Stimulated activated CD8-positive, alpha-beta memory T cell treated with anti-CD3 and anti-CD28 coated beads, Interleukin-4, amount 100 ng/mL, for 1 hour (primary cell): ENCODE measurements around the gene ZNF627.
"Not testable (repeated sequence)": the region's sequence is repeated elsewhere in the genome, so short reads cannot be mapped to it uniquely, and the experiment has no call there.

Source experiments
- DNase-seq, 2 donors: peaks; one replicate each; pipeline ENCODE4 v3.0.0-alpha.2; 2020; ENCODE audit warnings: low read depth in 2 of 2, low spot score in 1 of 2

Gene ZNF627

DNA sequence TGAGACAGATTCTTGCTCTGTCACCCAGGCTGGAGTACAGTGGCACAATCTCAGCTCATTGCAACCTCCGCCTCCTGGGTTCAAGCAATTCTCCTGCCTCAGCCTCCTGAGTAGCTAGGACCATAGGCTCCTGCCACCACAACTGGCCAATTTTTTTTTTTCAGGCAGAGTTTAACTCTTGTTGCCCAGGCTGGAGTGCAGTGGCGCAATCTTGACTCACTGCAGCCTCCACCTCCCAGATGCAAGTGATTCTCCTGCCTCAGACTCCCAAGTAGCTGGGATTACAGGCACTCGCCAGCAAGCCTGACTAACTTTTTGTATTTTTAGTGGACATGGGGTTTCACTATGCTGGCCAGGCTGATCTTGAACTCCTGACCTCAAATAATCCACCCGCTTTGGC, 23.5 kb upstream of the ZNF627 start:
- not testable (repeated sequence) for DNase-seq

DNA sequence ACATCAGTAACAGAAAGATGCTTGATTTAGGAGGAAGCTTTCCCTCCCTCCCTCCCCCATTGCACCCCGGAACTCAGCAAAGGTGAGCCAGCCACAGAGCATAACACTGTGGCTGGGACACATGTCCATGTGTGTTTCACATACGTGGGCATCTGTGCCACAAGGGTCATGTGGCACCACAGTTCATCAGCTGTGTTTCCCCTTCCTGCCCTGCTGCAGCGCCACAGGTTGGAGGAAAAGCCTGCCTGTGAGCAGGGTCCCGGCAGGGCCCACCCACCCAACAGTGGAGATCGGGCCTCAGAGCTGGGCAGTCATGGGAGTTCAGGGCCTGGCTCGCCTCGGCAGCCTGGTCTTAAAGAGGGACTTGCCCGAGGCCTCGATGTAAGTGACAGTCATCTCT, 22.6 kb upstream of the ZNF627 start:
- no peak for DNase-seq

DNA sequence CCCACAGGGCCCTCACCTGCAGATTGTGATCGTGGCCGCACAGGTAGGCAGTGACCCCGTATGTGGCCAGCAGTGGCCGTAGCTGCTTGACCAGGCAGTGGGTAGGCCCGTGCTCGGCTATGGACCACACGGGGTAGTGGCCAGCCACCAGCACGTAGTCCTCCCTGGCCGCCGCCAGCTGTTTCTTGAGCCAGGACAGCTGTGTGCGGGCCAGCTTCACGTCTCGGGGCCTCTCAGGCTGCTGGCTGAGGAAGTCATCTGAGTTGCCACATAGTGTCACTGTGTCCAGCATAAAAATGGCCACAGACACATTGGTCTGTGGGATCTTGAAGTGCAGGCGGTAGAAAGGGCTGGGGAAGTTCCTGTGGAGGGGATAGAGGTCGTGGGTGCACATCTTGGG, 21.1 kb upstream of the ZNF627 start:
- no peak for DNase-seq

DNA sequence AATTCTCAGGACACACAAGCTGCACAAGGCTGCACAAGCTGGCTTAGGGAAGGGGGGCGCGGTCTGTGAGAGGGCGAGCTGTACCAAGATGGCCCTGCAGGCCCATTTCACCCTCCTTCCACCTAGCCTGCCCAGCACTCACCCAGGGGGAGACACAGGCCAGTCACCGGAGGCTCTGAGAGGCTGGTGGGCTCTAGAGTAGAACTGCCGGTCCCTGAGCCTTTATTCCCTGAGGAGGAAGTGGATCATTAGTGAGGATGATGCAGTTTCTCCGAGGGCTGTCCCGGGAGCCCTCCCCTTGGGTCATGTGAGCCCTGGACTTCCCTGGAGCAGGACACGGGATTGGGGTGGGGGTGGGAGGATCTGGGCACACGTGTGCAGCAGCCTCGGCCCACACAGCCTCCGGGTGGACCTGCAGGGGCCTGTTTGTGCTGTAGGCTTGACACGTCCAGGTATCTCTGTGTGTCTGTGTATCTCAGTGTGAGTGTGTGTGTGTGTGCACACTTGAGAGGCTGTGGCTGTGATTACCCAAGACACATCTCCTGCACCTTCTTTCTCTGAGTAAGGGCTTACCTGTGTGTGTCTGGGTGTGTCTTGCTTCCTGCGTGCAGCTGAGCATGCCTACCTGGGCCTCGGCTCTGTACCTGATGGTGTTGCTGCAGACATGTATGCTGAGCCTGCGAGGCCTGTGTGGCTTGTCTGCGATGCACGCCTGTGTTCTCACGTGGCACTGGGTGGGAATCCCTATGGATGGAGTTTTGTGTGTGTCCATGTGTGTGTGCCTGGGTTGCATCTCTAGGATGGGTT, 19.6 kb upstream of the ZNF627 start, which contains the start of gene ACP5:
TSS of gene ACP5 (minus strand) at position 195 of the 807 bp plus-strand sequence. CDS start 328 bp downstream, outside the sequence.
- no peak for DNase-seq

DNA sequence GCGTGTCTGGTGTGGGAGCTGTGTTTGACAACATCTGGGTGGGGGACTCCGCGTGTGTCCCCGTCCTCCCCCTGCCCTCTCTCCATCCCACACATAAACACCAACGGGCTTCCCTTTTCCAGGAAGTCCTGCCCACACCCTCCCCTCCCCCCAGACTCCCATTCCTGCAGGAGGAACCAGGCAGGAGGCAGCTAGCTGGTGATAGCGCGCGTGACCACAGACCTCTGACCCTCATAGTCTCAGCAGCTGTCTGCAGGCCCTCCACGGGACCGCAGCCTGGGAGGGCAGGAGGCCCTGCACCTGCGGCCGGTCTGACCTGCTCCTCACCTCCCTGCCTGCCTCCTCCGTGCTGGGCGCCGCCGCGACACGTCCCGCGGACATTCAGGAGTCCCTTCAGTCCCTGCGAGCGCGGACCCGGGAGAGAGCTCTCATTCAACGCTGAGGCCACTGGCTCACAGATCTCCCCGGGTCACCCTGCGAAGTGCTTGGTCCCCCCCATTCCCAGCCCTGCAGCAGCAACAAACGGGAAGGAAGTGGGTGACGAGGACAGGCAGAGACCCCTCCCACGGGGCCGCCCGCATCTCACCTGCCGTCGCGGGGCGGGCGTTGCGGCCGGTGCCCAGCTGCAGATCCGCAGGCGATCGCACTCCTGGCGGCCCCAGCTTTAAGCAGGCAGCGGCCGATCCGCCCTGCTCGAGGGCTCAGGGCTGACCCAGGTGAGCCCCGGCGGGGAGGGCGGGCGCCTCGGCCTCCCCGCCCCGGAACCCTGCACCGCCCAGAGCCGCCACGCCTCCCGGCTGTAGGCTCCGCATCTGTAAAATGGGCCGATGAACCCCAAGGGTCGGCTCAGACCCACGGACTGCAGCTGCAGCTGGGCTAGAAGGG, 18.8 kb upstream of the ZNF627 start:
- no peak for DNase-seq

DNA sequence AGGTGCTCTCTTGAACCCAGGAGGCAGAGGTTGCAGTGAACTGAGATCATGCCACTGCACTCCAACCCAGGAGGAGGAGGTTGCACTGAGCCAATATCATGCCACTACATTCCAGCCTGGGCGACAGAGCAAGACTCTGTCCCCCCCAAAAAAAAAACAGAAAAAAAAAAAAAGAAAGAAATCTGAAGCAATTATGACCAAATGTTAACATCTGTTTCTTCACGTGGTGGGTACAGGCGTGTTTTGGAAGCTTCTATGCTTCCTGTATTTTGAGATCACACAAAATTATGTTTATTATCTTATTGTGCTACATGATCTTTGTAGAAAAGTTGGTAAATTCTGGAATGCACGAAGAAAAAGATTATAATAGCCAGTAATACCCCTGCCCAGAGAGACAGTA, 17.2 kb upstream of the ZNF627 start:
- DNase-seq: no peak

DNA sequence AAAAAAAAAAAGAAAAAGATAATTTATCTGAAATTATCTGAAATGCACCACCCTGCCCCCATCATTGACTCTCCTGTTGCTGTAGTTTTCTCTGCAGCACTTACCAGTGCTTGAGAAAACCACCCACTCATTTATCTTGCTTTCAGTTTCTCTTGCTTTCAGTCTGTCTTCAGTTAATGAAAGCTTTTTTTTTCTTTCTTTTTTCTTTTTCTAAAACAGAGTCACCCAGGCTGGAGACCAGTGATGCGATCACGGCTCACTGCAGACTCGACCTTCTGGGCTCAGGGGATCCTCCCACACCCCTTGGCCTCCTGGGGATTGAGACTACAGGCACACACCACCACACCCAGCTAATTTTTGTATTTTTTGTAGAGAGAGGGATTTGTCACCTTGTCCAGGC, 15.5 kb upstream of the ZNF627 start:
- DNase-seq: no peak

DNA sequence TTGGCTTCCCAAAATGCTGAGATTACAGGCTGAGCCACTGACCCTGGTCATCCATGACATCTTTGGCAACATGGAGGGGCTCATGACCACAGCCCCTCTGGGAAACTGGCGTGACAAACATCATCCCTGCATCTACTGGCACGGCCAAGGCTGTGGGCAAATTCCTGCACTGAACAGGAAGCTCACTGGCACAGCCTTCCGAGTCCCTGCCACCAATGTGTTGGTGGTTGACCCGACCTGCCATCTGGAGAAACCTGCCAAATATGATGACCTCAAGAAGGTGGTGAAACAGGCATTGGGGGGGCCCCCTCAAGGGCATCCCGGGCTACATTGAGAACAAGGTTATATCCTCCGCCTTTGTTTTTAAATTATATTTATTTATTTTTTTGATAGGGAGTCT, 11.0 kb upstream of the ZNF627 start:
- no peak for DNase-seq

DNA sequence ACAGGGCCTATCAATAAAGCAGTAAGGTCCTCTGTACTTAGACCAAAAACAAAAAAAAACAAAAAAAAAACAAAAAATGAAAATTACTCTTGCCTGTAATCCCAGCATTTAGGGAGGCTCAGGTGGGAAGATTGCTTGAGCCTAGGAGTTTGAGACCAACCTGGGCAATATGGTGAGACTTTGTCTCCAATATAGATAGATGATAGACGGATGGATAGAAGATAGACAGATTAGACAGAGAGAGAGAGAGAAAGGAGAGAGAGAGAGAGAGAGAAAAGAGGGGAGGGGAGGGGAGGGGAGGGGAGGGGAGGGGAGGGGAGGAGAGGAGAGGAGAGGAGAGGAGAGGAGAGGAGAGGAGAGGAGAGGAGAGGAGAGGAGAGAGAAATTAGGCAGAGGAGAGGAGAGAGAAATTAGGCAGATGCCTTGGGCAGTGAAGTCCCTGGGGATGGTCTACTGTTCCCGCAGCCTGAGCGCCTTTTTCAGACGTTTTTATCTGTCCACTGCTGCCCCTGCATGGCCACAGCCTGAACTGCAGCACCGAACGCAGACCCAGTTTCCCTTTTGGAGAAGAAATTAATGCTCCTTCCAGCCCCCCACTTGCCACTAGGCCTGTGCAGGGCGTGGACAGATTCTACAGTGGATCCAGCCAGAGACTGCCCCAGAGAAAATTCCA, 9.8 kb upstream of the ZNF627 start:
- peak; percentile 46 to 59 for DNase-seq

DNA sequence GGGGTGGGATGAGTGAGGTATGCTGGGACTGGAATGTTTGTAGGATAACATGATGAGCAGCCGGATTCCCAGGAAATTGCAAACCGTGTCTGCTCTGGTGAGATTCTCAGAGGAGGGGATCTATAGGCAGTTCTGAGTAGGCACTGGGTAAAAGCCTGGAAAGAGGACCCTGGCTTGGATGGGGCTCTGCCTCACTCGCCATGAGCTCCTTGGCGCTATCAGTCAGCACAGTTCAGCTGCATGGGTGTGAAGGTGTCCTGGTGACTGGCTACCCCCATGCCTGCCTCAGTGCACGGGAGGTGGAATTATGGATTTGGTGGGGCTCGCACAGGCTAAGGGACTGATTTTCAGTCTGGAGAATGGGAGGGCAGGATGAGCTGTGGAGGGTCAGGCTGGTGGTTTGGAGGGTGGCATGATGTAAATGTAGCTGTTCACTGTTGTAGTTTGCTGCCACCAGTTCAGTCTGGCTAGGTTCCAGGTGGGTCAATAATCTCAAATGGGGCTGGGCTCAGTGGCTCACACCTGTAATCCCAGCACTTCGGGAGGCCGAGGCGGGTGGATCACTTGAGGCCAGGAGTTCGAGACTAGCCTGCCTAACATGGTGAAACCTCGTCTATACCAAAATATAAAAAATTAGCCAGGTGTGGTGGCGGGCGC, 9.2 kb upstream of the ZNF627 start:
- no peak for DNase-seq

DNA sequence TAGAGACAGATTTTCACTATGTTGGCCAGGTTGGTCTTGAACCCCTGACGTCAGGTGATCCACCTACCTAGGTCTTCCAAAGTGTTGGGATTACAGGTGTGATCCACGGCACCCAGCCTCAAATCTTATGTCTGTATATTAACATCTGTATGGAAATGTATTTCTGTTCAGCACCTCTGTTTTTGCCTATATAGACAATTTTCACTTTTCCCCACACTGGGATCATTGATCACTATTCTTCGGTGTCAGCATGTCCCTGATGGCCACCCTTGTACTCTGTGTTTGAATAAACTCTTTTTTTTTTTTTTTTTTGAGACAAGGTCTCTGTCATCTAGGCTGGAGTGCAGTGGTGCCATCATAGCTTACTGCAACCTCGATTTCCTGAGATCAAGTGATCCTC, 3.2 kb upstream of the ZNF627 start:
- DNase-seq: no peak

DNA sequence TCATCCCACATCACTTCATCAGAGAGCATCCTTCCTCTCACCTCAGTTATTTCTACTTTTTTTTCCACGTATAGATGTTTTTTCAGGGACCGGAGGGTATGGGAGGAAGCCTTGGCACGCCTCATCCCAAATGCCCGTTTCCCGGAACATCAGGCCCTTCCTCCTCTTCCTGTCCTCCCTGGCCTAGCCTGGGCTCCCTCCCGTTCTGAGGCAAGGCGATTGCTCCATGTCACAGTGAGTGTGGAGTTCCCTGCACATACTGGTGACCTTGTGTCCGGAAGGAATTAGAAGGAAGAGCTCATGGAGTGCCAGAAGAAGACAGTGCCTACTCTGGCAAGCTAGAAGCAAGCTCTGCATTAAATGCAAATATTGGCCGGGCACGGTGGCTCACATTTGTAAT, 1.1 kb upstream of the ZNF627 start:
- DNase-seq: no peak

DNA sequence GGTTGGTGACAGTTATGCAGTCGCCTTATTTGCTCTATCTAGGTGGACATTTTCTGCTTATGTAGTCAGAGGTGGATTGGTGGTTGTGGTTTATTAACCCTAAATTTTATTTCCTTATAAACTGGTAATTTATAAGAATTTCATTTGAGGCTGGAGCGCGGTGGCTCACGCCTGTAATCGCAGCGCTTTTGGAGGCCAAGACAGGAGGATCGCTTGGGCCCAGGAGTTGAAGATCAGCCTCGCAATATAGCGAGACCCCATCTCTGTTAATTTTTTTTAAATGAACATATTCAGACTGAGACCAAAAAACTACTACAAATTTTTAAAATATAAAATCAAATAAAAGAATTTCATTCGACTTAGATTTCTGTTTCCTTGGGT, 810 bp downstream of the ZNF627 start:
- no peak for DNase-seq

DNA sequence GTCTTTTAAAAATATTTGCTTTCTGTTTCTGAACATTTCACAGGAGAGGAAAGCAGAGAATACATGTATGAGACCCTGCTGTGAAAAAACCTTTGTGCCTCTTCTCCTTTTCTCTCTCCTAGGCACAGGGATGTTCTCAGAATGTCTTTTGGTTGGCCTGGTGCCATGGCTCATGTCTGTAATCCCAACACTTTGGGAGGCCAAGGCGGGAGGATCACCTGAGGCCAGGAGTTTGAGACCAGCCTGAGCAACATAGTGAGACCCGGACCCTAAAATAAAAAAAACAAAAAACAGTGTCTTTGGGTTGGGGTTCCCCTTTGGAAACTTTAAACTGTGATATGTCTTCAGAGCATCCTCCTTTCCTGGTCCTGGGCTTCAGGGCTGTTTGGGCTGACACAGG, 1.5 kb downstream of the ZNF627 start:
- no peak for DNase-seq

DNA sequence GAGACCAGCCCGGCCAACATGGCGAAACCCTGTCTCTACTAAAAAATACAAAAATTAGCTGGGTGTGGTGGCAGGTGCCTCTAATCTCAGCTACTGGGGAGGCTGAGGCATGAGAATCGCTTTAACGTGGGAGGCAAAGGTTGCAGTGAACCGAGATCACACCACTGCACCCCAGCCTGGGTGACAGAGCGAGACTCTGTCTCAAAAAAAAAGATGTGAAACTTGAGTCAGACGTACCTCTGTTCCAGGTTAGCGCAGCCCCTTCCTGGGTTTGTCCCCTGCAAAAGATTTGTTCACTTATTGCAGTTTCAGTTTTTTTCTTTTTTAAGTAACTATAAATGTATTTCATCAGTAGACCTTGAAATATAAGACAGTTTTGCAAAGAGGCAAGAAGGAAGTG, 2.4 kb downstream of the ZNF627 start:
- DNase-seq: not testable (repeated sequence)

DNA sequence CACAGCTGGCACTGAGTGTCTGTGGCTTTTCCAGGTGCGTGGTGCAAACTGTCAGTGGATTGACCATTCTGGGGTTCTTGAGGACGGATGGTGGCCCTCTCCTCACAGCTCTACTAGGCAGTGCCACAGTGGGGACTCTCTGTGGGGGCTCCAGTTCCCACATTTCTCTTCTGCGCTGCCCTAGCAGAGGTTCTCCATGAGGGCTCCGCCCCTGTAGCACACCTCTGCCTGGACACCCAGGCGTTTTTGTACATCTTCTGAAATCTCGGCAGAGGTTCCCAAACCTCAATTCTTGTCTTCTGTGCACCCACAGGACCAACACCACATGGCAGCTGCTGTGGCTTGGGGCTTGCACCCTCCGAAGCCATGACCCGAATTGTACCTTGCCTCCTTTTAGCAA, 9.2 kb downstream of the ZNF627 start:
- no peak for DNase-seq

DNA sequence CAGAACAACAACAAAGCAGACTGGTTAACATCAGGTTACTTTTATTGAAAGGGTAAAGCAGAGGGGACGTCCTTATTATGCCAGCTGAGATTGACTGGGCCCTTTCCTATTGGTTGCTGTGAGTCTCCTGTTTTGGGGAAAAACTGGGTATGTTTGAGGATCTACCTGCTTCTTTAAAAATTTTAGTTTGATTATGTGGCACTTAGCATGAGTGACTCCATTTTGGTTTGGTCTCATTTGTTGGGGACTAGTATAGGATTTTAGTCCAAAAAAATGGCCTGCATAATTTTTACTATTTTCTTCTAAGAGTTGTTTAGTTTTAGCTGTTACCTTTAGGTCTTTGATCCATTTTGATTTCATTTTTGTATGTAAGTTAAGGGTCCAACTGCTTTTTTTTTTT, 14.4 kb downstream of the ZNF627 start:
- no peak for DNase-seq

DNA sequence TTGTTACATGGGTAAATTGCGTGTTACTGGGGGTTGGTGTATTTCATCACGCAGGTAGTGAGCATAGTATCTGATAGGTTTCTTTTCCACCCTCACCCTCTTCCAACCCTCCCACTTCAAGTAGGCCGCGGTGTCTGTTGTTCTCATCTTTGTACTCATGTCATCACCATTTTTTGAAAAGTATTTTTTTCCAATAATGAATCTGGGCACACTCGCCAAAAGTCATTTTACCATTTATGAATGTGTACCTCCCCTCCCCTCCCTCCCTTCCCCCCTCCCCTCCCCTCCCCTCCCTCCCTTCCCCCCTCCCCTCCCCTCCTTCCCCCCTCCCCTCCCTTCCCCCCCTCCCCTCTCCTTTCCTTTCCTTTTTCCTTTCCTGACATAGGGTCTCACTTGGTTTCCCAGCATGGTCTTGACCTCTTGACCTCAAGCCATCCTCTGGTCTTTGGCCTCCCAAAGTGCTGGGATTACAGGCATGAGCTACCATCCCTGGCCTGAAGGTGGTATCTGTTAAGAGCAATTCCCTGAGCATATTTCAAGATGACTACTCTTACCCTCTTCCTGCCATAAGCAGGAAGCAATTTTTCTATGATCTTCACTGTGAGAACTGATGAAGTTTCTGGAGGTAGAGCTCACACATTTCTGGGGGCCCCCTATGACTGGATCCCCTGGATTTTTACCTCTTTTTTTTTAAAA, 15.7 kb downstream of the ZNF627 start:
- no peak for DNase-seq

DNA sequence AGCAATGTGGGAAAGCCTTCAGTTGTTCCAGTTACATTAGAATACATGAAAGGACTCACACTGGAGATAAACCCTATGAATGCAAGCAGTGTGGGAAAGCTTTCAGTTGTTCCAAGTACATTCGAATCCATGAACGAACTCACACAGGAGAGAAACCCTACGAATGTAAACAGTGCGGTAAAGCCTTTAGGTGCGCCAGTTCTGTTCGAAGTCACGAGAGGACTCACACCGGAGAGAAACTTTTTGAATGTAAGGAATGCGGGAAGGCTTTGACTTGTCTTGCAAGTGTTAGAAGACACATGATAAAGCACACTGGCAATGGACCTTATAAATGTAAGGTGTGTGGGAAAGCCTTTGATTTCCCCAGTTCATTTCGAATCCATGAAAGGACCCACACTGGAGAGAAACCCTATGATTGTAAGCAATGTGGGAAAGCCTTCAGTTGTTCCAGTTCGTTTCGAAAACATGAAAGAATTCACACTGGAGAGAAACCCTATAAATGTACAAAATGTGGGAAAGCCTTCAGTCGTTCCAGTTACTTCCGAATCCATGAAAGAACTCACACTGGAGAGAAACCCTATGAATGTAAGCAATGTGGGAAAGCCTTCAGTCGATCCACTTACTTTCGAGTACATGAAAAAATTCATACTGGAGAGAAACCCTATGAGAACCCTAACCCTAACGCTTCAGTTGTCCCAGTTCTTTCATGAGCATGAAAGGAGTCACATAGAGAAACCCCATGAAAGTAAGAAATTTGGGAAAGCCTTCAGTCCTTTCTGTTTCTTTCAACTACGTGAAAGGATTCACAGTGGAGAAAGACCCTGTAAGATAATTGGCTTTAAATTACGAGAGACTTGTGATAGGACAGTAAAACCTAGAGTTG, 20.1 kb downstream of the ZNF627 start:
- no peak for DNase-seq

DNA sequence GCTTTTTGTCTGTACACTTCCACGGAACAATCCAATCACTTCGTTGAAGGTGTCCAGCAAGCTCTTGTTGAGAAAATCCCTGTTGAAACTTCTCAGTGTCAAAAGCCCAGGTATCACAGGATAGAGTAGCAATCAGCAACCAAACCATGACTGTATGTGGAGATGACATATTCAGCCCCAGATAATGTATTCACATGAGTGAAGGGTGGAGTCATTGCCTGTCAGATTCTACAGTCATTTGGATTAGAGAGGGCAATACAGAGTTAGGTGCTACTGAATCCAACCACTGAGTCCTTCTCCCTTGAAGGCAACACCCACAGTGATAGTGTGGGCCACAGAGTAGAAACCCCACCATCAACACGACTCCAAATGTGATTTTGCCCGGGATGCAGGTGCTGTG, 23.3 kb downstream of the ZNF627 start:
- no peak for DNase-seq
